PC-9 (cell line): ENCODE data around the gene ZNF410.

Experiments
- CTCF ChIP-seq: fragments of 200-600 bp; sonication (generic); conservative IDR thresholded peaks from 2 replicates; pipeline ENCODE4 v1.6.1; 2017; ENCODE audit warnings: mixed run types, antibody characterized with exemption, mild to moderate bottlenecking, moderate library complexity
- EZH2 ChIP-seq: fragments of 200-600 bp; sonication (generic); IDR thresholded peaks from 2 replicates; pipeline ENCODE4 v1.8.0; 2017; ENCODE audit warnings: antibody characterized with exemption, low read depth

- TF ChIP-seq CTCF (no peak), EZH2 (no peak)
These were observed 71.9 kb downstream of the ZNF410 start for GRCh38 chr14:73958591-73958990.
